HG03025 (cell line): ENCODE measurements around the gene ADRB2.
A peak's percentile ranks its signal among the peaks of the same experiment; 100 is the strongest.

Experiments used
- ATAC-seq: cut with Tn5 transposase; IDR thresholded peaks from one replicate; pipeline ENCODE4 v1.9.1; 2021; ENCODE audit warnings: mild to moderate bottlenecking, moderate library complexity; ENCODE audit not compliant: unreplicated experiment, low FRiP score

ADRB2 gene

DNA sequence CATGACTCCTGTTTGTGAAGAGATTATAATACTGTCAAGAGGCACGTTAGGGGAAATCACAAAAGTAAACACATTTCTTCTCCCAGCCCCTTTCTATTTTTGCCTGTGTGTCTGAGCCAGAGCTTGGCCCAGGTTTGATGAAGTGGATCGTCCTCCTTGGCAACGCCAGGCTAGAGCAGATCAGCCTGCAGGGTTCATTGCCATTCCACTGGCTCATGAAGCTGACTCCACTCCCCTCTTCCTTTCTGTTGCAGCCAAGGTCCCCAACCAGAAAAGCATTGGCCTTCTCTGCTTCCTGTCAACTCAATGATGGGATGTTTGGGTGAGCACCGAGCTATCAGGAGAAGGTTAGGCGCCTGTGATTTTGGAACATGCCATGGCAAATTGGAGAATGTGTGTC is 3.3 kb downstream of the ADRB2 start:
- ATAC-seq, result no peak

DNA sequence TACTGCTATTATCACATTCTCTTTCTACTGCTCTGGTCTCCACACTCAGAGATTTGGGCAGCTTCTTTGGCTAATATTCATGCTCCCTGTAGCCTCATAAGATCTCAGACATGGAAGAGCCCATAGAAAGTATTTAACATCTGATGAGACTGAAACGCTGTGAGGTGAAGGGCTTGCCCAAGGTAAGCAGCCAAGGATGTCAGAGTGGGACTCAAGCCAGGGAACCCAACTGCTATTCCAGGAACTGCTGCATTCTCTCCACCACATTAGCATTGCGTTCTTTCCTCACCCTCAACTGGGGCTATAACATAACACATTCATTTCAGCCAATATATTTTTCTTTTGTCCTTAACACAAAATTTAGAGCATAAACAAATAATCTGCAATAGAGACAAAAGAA is 3.8 kb downstream of the ADRB2 start:
- no peak for ATAC-seq

DNA sequence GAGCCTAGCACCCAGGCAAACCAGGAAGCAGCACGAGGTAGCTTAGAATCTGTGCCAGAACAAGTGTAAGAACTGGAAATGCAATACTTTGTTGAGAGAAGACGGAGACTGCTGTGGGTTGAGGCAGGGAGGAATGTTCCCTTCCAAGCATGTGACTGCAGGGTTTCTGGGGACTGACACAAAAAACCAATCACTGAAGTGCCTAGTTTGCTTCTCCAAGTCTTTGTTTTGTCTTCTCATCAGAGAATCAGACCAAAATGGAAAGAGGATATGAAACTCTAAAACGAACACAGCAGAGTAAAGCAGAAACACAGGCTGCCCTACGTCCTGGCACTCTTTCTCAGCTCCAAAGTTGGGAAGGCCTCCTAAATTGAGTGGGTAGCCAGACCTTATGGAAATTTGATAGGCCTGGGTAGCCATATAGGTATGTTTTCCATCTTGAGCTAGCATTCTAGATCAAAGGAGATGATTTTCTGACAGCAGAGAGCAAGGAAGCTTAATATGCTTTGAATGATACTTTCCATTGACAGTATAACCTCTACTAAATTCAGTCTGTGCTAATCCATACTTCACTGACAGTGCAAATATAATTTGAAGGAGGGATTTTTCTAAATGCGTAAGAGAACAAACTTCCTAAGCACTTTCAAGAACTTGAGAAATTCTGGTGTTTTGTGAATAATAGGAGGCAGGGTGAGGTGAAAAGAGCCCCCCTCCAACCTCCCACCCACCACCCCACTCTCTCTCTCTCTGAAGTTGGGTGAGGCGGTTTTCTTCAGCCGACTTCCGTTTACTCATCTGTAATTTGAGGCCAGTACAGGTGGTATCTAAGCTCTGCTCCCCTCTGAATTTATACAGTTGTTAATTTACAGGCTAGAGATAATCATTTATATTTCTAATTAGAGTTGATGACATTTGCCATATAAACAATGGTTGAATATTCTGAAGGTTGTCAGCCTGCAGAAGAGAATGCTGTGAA is 5.5 kb downstream of the ADRB2 start:
- ATAC-seq, result peak; percentile 85

DNA sequence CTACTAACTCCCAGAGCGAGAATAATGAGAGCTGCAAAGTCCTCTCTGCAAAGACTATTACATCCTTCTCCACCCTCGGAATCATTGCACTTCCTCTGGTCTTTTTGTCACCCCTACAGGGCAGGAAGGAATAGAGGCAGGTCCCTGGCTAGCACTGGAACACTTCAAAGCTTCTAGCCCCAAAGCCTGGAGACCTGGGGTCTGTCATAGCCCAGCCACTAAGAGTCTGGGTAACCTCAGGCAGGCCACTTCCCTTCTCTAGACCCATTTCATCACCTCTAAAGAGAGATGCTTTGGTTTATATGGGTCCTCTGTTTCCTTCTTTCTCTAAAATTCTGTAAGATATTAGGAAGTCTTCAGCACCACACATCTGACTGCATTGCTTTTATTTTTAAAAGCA is 6.7 kb downstream of the ADRB2 start:
- no peak for ATAC-seq

DNA sequence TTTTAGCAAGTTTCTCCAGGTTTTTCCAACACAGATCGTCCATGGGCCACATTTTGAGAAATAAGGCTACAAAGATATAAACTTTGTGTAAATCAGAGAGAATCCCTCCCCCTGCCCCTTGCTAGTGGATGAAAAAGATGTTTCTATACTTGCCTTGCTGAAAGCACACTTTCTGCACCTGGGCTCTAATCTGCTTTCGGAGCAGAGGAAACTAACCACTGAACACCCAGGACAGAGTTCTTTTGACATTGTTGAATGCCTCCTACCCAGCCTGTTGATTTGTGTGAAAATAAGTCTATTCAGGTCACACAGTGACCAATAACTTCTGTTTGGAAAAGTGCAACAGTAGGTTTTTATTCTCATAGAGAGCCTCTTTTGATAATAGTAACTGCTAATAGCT is 7.5 kb downstream of the ADRB2 start:
- no peak for ATAC-seq

DNA sequence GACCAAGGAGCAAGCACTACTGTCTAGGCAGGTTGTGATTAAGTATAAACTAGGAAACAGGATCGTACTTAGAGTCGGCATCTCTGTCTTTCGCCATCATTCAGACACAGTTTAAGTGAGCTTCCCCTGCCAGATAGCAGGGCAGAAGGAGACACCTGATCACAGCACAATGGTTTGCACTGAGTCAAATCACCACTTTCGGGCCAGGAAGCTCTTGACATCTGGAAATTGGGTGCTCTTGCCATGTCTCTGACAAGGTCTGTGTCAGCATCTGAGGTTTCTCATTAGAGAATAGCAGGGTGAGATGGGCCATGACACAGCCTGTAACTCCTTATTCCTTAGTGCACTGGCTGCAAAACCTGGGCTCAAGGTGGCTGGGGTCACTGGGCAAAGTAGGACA is 8.3 kb downstream of the ADRB2 start:
- ATAC-seq, result no peak

DNA sequence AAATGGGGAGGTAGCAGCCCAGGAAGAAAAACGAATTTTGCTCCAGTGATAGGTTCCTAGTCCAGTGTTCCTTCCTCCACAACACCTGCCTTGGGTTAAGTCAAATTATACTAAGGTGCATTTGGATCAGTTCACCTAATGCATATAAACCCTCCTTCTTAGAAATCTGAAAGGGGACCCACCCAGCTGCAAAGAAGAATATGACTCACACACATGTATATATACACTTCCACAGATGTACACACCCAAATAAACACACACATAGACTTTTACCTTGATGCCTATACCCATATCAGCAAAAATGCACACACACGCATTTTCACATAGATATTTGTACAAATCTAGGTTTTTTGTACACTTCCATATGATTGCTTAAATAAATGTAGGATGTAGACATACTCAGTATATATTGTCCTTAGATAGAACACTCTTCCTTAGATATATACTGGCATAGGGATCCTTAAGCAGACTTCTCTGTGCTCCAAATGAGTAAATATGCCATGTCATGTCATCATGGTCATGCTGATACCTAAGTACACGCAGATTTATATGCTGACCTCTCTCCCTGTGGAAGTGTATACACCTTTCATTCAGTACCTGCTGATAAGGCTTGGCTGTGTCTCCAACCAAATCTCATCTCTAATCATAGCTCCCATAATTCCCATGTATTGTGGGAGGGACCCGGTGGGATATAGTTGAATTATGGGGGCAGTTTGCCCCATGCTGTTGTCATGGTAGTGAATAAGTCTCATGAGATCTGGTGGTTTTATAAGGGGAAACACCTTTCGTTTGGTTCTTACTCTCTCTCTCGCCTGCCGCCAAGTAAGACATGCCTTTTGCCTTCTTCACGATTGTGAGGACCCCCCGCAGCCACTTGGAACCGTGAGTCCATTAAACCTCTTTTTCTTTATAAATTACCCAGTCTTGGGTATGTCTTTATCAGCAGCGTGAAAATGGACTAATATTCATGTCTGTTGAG is 10.2 kb downstream of the ADRB2 start:
- no peak for ATAC-seq

DNA sequence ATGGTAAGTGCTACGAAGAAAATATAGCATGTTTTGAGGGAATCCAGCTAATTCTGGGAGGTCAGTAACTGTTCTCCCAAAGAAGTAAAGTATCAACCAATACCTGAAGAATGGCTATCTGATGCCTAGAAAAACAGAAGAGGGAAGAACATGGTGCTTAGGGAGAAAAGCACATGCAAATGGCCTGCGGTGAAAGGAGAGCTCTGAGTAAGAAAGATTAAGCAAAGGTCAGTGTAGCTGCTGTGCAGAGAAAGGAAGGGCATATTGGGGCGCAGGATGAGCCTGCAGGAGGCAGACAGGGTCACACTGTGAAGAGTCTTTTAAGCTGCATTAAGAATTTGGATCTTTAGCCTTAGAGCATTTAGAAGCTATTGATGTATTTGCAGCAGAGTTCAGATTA is 11.0 kb downstream of the ADRB2 start:
- no peak for ATAC-seq

DNA sequence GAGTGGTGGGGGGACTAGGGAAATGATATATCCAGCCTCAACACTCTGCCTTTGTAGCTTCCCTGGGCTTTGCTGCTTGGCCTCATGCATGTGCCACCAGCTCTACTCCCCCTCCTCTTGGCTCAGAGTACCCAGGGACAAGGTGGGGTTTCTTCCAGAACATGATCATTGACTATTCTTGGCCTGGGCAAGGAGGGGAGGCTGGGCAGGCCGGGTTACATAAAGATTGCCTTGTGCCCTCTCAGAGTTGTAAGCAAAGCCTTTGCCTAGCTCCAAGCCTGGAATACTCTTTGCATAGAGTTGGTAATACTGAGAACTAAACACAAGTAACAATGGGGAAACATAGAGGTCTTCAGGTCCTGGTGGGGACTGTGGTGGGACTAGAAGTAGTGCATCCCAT is 11.9 kb downstream of the ADRB2 start:
- ATAC-seq, result no peak

DNA sequence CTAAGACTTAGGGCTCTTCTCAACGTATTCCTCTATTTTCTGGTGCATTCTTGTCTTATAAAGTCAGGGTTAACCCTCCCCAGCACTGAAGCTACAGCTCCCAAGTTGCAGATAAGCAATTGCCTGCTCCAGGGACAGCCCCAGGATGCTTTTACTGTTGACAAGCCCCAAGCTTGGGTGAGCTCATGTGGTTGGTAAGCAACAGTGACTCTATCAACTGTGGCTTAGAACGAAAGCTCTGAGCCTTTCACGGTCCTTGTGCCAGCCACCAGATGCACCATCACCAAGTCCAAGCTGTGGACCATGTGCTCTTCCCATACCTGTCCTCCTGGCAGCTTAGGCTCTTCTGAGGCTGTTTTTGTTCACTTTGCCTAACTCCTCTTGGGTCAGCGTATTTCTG is 13.5 kb downstream of the ADRB2 start:
- no peak for ATAC-seq

DNA sequence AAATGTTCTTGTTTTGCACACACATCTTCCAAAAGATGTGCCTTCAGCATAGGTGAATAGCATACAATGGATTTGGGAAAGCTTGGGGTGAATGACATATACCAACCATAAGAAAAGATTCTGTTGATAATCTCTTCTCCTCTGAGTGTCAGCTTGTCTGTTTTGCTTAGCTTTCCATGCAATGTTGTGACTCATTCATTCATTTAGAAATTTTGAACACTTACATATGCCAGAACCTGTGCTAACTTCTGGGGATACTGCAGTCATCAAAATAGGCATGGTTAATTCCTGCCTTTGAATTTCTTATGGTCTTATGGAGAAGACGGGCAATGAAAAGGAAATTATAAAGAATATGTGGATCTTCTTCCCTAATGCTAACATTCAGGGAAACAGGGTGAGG is 14.1 kb downstream of the ADRB2 start:
- ATAC-seq, result no peak

DNA sequence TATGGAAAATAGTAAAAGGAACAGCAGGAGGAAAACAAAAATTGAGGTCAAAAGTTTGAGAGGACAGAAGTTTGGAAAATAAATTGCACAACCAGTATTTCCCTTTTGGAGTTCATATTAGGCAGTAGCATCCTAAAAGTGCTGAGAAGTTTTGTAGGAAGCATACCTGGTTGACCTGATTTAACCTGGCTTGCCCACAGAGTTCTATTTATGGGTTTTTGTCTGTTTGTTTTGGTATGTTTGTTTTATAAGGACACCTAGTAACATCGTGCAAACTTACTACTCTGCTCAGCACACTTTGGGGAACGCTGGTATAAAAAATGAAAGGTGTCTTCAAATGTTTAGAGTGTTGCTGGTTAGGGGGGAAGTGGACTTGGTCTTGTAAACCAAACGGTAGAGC is 15.1 kb downstream of the ADRB2 start:
- ATAC-seq, result no peak

DNA sequence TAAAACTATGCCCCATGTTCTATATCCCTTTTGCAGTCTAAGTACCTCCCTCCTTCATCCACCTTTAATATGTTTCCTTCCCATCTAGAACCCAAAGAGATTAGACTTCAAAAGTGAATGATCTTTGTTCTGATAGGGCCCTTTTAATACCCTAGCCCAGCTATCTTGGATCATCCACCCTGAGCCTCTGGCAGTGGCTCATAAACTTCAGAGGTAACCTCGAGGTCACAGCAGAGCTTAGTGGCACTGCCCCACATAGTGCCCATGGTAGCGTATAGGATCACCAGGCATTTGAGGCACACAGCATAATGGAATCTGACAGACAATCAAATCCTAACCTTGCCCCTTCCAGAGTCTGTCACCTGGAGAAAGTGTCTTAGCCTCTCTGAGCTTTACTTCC is 15.8 kb downstream of the ADRB2 start:
- no peak for ATAC-seq

DNA sequence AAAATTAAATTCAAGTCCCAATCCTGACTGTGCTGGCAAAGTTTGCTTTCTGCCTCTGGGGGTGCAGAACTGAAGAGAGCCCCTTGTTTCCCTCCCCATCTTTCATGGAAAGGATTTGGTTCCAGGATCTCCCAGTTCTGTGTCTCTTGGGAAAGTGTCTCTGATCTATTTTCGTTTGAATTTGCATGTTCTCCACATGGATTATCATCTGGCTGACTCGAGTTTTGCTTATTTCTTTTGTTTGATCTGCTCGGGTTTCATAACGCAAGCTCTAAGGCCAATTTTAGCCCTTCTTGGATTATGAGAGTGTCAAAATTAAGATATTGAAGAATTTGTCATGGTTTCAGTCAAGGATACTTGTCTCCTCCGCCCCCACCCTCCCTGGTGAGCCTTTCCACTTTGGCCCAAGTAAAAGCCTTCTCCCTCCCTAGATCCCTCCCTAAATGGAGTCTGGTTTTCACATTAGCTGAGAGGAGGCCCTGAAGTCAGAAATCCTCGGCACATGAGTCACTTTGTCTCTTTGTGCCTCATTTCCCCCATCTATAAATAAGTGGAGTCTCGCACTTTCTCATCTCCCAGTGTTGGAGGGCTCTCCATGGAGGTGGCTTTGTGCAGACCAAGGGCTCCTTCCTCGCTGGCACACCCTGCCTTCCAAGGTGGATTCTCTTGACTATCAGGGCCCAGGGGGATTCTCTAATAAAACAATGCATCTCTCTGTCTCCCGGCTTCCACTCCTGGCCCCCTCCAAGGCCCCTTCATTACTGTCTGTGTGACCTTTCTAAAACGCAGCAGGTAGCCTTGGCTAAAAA is 17.3 kb downstream of the ADRB2 start:
- ATAC-seq, result no peak

DNA sequence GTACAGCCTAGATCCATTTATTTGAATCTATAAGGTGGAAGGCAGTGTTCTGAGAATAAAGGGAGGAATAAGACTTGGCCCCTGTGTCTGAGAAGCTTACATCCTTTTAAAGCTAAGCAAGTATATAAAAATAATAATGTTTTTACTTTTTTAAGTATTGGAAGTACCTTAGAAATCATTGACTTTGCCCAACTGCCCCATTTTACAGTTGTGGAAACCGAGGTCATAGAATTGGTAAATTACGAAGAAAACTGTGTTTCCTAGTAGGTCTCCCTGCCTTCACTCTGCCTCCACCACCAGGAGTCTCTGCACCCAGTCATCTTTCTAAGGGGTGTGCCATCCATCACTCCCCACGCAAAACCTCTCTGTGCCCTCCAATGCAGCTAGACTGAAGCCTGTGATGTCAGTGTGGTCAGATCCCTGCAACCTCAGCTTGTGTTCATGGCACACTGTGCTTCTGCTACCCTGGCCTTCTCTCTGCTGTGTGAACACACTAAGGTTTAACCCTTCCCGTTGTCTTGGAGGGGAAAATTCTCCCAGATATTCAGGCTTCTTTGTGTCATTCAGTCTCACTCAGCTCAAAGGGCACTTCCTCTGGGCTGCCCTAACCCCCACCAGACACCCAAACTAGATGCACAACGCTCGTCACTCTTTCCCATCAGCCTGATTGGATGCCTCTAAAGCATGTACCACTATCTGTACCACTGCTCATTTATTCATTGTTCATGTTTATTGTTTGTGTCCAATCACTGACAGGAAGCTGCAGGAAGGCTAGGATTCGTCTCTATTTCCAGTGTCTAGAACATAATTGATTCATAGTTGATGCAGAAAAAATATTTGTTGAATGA is 18.2 kb downstream of the ADRB2 start:
- ATAC-seq, result no peak

DNA sequence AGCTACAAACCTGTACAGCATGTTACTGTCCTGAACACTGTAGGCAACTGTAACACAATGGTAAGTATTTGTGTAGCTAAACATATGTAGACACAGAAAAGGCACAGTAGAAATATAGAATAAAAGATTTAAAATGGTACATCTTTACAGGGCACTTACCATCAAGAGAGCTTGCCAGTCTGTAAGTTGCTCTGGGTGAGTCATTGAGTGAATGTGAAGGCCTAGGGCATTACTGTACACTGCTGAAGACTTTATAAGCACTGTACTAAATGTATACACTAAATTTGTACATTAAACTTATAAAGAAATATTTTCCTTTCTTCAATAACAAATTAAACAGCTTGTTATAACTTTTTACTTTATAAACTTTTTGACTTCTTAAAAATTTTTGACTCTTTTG is 20.5 kb downstream of the ADRB2 start:
- ATAC-seq, result no peak

DNA sequence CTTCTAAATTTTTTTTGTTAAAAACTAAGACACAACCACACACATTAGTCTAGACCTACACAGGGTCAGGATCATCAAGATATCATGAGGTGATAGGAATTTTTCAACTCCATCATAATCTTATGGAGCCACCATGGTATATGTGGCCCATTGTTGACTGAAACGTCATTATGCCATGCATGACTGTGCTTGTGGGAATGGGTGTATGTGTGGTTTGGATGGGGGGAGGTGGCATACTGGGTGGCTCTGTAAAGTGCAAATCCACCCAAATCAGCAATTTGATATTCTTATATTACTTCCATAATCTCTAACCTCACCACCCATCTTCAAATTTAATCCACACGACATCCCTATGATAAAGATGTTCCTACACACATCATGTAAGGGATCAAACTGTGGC is 21.0 kb downstream of the ADRB2 start:
- ATAC-seq, result no peak

DNA sequence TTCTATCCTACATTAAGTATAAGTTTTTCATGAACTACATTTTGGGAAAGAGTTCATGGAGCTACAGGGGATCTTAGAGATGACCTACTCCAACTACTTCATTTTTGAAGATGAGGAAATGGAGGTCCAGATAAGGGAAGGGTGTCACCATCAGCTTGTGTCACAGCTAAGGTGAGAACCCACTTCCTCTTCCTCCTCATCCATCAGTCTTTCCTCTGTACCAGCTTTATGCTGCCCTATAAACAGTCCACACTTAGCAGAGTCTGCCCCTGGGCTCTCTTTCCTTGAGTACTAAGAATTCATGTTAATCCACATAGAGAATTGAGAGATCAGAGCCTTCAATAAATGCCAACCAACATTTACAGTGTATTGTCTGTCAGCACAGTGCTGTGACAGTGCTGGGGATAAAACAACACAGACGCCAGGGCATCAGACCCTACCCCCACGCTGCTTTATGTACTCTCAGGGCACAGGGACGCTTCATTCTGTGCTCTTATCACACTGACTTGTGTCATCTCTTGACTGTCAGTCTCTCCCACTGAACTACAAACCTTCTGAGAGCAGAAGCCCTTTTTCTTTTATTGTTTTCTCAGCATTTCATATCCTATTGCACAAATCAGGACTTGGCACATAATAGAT is 22.1 kb downstream of the ADRB2 start:
- no peak for ATAC-seq

DNA sequence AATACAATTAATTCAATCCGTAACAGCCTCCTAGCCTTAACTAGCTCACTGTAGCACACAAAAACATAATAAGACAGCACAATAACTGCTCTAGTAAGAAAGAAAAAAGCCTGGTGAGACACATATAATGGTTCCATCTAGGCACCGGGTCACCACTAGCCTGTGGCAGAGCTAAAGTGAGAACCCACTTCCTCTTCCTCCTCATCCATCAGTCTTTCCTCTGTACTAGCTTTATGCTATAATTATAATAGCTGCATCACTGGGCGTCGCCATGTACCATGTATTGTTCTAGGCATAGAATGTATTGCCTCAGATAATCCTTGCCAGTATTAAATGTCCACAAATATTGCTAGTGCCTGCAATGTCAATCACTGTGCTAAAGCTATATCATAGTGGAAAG is 23.1 kb downstream of the ADRB2 start:
- ATAC-seq, result no peak
